ENCODE results near the gene ABCF1. TPM values are rescaled to one million over a fixed set of nuclear protein-coding genes. Genes with fewer than 3 reads are reported as not detected.

Gene ABCF1
- polyA plus RNA-seq, 3 donors: 7.5 to 19.8 (median 14.6) TPM

GRCh38 chr6:30618270-30618797 lies 47.1 kb downstream of the ABCF1 start:
- H3K4me1 ChIP-seq (ENCODE audit: control insufficient read depth in 1 of 2, insufficient read depth in 2 of 2, low read length in 2 of 2): peaks cover 22 to 26% of the 10 kb centered on the region in 2 donors

GRCh38 chr6:30619561-30619960 lies 48.3 kb downstream of the ABCF1 start:
- intact Hi-C loops (cut with micrococcal nuclease): loop anchor here (5.0 kb wide), 4 partner anchors 63 to 132 kb away; partner anchors contain the start of genes FLOT1 (in 1 of the 2), HLA-E (in 1 of the 2), IER3 (in 1 of the 2) and TUBB (in 1 of the 2)
- H3K4me3 ChIP-seq (replicated peaks in 1 of 3; ENCODE audit: low read depth in 2 of 3, low read length in 3 of 3): no peak overlapping the region
- Mint-ChIP-seq H3K36me3 (peaks cover 50 to 70% of the 10 kb centered on the region in 2 donors), H3K27ac (peak overlapping the region in 3 of 7 donors; percentile 15 to 33 (median 28)), H3K4me1 (peaks cover 8% of the 10 kb centered on the region), H3K9me3 (peaks cover 0 to 9% (median 5%) of the 10 kb centered on the region in 7 donors), H3K4me3 (no peak overlapping the region), H3K27me3 (ENCODE audit: low read depth in 3 of 3) (peaks cover 0 to 5% (median 1%) of the 10 kb centered on the region in 3 donors)
- no peak for DNase-seq
- H3K9ac ChIP-seq (ENCODE audit: insufficient read depth, low read length, poor library complexity, severe bottlenecking): no peak overlapping the region
- H4K20me1 ChIP-seq (ENCODE audit: insufficient read depth, low read length): peaks cover 17% of the 10 kb centered on the region
- no peaks in the 10 kb centered on the region for H3K27me3 ChIP-seq (ENCODE audit: control insufficient read depth in 2 of 2, insufficient read depth in 2 of 2, low read length in 2 of 2)
- no peak overlapping the region for H3K4me2 ChIP-seq (replicated peaks; ENCODE audit: extremely low read depth, low read length, poor library complexity, severe bottlenecking)
- TF ChIP-seq CTCF (IDR thresholded peaks at IDR 0.05): no peak
- peaks cover 57% of the 10 kb centered on the region for H3K79me2 ChIP-seq (ENCODE audit: insufficient read depth, low read length)
- peaks cover 39 to 60% of the 10 kb centered on the region in 2 donors for H3K36me3 ChIP-seq (replicated peaks in 1 of 2; ENCODE audit: control insufficient read depth in 1 of 2, insufficient read depth in 2 of 2, low read length in 2 of 2)
- no peaks in the 10 kb centered on the region for H3K9me3 ChIP-seq (replicated peaks in 1 of 2; ENCODE audit: control insufficient read depth in 1 of 2, insufficient read depth in 1 of 2, low read length in 2 of 2)
- 95% methylated on average over 8 of the region's 11 CpGs for WGBS (ENCODE audit: insufficient coverage)
- no peak overlapping the region for H2AFZ ChIP-seq (ENCODE audit: insufficient read depth, low read depth, low read length, poor library complexity, severe bottlenecking)
- no peak overlapping the region for H3K27ac ChIP-seq (ENCODE audit: low read depth in 1 of 2, low read length in 2 of 2)
- H3K4me1 ChIP-seq (ENCODE audit: control insufficient read depth in 1 of 2, insufficient read depth in 2 of 2, low read length in 2 of 2): peaks cover 10 to 14% of the 10 kb centered on the region in 2 donors

More at GRCh38 chr6:30618270-30618797, 47.1 kb downstream of the ABCF1 start:
- peak overlapping the region; percentile 67 to 99 (median 99) for H3K27ac Mint-ChIP-seq
- WGBS (ENCODE audit: insufficient coverage): 36% methylated on average over 2 of the region's 8 CpGs
- intact Hi-C loops (cut with micrococcal nuclease): loop anchor here (5.0 kb wide), 4 partner anchors 64 to 131 kb away; partner anchors contain the start of genes FLOT1 (in 1 of the 2), HLA-E (in 1 of the 2), IER3 (in 1 of the 2) and TUBB (in 1 of the 2)
- H3K9ac ChIP-seq (ENCODE audit: insufficient read depth, low read length, poor library complexity, severe bottlenecking): peak overlapping the region; percentile 98
- peak overlapping the region; percentile 89 for H3K4me2 ChIP-seq (replicated peaks; ENCODE audit: extremely low read depth, low read length, poor library complexity, severe bottlenecking)
- DNase-seq: peak in 1 of 3 donors; percentile 9
- peaks cover 0 to 9% (median 5%) of the 10 kb centered on the region in 7 donors for H3K9me3 Mint-ChIP-seq
- peak overlapping the region; percentile 99 to 100 for H3K4me3 Mint-ChIP-seq
- no peaks in the 10 kb centered on the region for H3K27me3 ChIP-seq (ENCODE audit: control insufficient read depth in 2 of 2, insufficient read depth in 2 of 2, low read length in 2 of 2)
- H3K9me3 ChIP-seq (replicated peaks in 1 of 2; ENCODE audit: control insufficient read depth in 1 of 2, insufficient read depth in 1 of 2, low read length in 2 of 2): no peaks in the 10 kb centered on the region
- peaks cover 0 to 5% (median 1%) of the 10 kb centered on the region in 3 donors for H3K27me3 Mint-ChIP-seq (ENCODE audit: low read depth in 3 of 3)
- H3K4me3 ChIP-seq (replicated peaks in 1 of 3; ENCODE audit: low read depth in 2 of 3, low read length in 3 of 3): peak overlapping the region; percentile 74 to 92 (median 90)
- peak overlapping the region; percentile 87 for H2AFZ ChIP-seq (ENCODE audit: insufficient read depth, low read depth, low read length, poor library complexity, severe bottlenecking)
- H3K36me3 ChIP-seq (replicated peaks in 1 of 2; ENCODE audit: control insufficient read depth in 1 of 2, insufficient read depth in 2 of 2, low read length in 2 of 2): peaks cover 28 to 47% of the 10 kb centered on the region in 2 donors
- peaks cover 50 to 69% of the 10 kb centered on the region in 2 donors for H3K36me3 Mint-ChIP-seq
- peaks cover 69% of the 10 kb centered on the region for H3K79me2 ChIP-seq (ENCODE audit: insufficient read depth, low read length)
- peaks cover 20% of the 10 kb centered on the region for H3K4me1 Mint-ChIP-seq
- H3K27ac ChIP-seq (ENCODE audit: low read depth in 1 of 2, low read length in 2 of 2): peak overlapping the region in 1 of 2 donors; percentile 99
- TF ChIP-seq CTCF (IDR thresholded peaks at IDR 0.05): no peak
- H4K20me1 ChIP-seq (ENCODE audit: insufficient read depth, low read length): peaks cover 29% of the 10 kb centered on the region

All from CD14-positive monocyte (primary cell).